Adrenal gland (tissue), 5 donors: ENCODE data around the gene GGTA1.

Experiments used
- POLR2A ChIP-seq, 2 donors: fragments of 450-650 bp; IDR thresholded peaks; one replicate each; pipeline ENCODE4 v1.6.1; 2017; ENCODE audit warnings: antibody characterized with exemption in 2 of 2, mild to moderate bottlenecking in 2 of 2, moderate library complexity in 1 of 2
- TF ChIP-seq, protein P1 (sequence below), 6 experiments: fragments of 450-650 bp in 4 of 6; fragments of 200-600 bp in 2 of 6; sonication (generic) in 1 of 6; IDR thresholded peaks; 1 replicate in 5 of 6; 2 replicates in 1 of 6; pipeline versions ENCODE4 v1.5.1 to v1.8.0; 2016 to 2021; ENCODE audit warnings: antibody characterized with exemption in 6 of 6, mild to moderate bottlenecking in 2 of 6, moderate library complexity in 1 of 6
- donor health status: DM: no; HTN: no; CAD: no.

DNA sequence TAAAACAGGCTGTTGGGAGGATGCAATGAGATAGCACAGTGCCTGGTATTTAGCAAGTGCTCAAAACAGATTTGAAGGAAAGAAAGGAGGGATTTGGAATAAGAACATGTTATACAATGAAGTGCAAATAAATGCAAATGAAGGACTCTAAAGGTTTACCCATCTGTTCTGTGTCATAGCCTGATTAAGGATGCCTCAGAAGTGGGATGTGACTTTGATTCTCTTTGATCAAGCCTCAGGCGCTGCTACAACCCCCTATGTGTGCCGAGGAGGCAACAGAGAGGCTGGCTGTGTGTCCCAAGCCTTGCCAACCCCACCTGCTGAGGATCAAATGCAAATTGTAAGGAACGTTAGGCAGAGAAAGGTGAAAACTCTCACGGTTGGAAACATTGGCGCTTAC is 27.2 kb downstream of the GGTA1 start:
- TF ChIP-seq, protein P1, sequence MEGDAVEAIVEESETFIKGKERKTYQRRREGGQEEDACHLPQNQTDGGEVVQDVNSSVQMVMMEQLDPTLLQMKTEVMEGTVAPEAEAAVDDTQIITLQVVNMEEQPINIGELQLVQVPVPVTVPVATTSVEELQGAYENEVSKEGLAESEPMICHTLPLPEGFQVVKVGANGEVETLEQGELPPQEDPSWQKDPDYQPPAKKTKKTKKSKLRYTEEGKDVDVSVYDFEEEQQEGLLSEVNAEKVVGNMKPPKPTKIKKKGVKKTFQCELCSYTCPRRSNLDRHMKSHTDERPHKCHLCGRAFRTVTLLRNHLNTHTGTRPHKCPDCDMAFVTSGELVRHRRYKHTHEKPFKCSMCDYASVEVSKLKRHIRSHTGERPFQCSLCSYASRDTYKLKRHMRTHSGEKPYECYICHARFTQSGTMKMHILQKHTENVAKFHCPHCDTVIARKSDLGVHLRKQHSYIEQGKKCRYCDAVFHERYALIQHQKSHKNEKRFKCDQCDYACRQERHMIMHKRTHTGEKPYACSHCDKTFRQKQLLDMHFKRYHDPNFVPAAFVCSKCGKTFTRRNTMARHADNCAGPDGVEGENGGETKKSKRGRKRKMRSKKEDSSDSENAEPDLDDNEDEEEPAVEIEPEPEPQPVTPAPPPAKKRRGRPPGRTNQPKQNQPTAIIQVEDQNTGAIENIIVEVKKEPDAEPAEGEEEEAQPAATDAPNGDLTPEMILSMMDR (IDR thresholded peaks at IDR 0.05), result no peak
- no peak for TF ChIP-seq POLR2A (IDR thresholded peaks at IDR 0.05)
